OCI-LY1 (cell line): ENCODE results near the gene PFKL.

Experiments
- H2AFZ ChIP-seq: fragments of 200-600 bp; sonication (generic), shearing (Covaris generic); 2 replicates; pipeline ENCODE4 v1.6.0; 2014; ENCODE audit warnings: antibody characterized with exemption, mild to moderate bottlenecking, low read length
- H3F3A ChIP-seq: fragments of 200-600 bp; sonication (generic), shearing (Covaris generic); 2 replicates; pipeline ENCODE4 v1.6.0; 2014; ENCODE audit warnings: mild to moderate bottlenecking, antibody characterized with exemption, low read length, moderate library complexity; ENCODE audit not compliant: insufficient read depth
- H3K27ac ChIP-seq: fragments of 200-600 bp; sonication (generic); 2 replicates; pipeline ENCODE4 v1.5.1; 2014; ENCODE audit warnings: low read length, mixed run types, mild to moderate bottlenecking, low read depth; ENCODE audit not compliant: poor library complexity, severe bottlenecking
- H3K27me3 ChIP-seq: fragments of 200-600 bp; sonication (generic); 2 replicates; pipeline ENCODE4 v1.6.0; 2014; ENCODE audit warnings: antibody characterized with exemption, mild to moderate bottlenecking, low read length, moderate library complexity; ENCODE audit not compliant: insufficient read depth
- H3K36me3 ChIP-seq: fragments of 200-600 bp; sonication (generic); 2 replicates; pipeline ENCODE4 v1.6.1; 2014; ENCODE audit warnings: mild to moderate bottlenecking, antibody characterized with exemption, low read length, moderate library complexity, mixed read lengths; ENCODE audit not compliant: insufficient read depth
- H3K4me1 ChIP-seq: fragments of 200-600 bp; sonication (generic); 2 replicates; pipeline ENCODE4 v1.5.1; 2014; ENCODE audit warnings: mild to moderate bottlenecking, low read length, moderate library complexity; ENCODE audit not compliant: insufficient read depth, severe bottlenecking
- H3K4me2 ChIP-seq: fragments of 200-600 bp; sonication (generic), shearing (Covaris generic); 2 replicates; pipeline ENCODE4 v1.6.1; 2014; ENCODE audit warnings: low read length
- H3K4me3 ChIP-seq: fragments of 200-600 bp; sonication (generic); 2 replicates; pipeline ENCODE4 v1.5.1; 2014; ENCODE audit warnings: low read length, low read depth, mild to moderate bottlenecking, mixed read lengths; ENCODE audit not compliant: poor library complexity, severe bottlenecking
- H3K79me2 ChIP-seq: fragments of 200-600 bp; shearing (Covaris generic); 2 replicates; pipeline ENCODE4 v1.6.1; 2016; ENCODE audit warnings: mixed run types, low read length, mixed read lengths; ENCODE audit not compliant: insufficient read depth
- H3K9ac ChIP-seq: fragments of 200-600 bp; sonication (generic), shearing (Covaris generic); 2 replicates; pipeline ENCODE4 v1.6.1; 2014; ENCODE audit warnings: mild to moderate bottlenecking, low read length, mixed read lengths
- H3K9me2 ChIP-seq: fragments of 200-600 bp; sonication (generic), shearing (Covaris generic); 2 replicates; pipeline ENCODE4 v1.6.1; 2014; ENCODE audit warnings: low read depth, mild to moderate bottlenecking, low read length, mixed read lengths
- H3K9me3 ChIP-seq: fragments of 200-600 bp; shearing (Covaris generic); 2 replicates; pipeline ENCODE4 v1.6.1; 2014; ENCODE audit warnings: low read length, mixed read lengths
- H4K20me1 ChIP-seq: fragments of 200-600 bp; sonication (generic), shearing (Covaris generic); 2 replicates; pipeline ENCODE4 v1.6.0; 2016; ENCODE audit warnings: mild to moderate bottlenecking, low read length; ENCODE audit not compliant: insufficient read depth
- EZH2 ChIP-seq: fragments of 200-600 bp; sonication (generic), shearing (Covaris generic); IDR thresholded peaks from 2 replicates; pipeline ENCODE4 v1.8.0; 2017; ENCODE audit warnings: borderline replicate concordance, mixed run types, mild to moderate bottlenecking, antibody characterized with exemption, low read length, moderate library complexity, mixed read lengths
- TF ChIP-seq, protein P1 (sequence below): fragments of 200-600 bp; sonication (generic), shearing (Covaris generic); IDR thresholded peaks from 2 replicates; pipeline ENCODE4 v1.5.1; 2017; ENCODE audit warnings: mild to moderate bottlenecking, antibody characterized with exemption, low read length, moderate library complexity, mixed read lengths

PFKL gene

DNA sequence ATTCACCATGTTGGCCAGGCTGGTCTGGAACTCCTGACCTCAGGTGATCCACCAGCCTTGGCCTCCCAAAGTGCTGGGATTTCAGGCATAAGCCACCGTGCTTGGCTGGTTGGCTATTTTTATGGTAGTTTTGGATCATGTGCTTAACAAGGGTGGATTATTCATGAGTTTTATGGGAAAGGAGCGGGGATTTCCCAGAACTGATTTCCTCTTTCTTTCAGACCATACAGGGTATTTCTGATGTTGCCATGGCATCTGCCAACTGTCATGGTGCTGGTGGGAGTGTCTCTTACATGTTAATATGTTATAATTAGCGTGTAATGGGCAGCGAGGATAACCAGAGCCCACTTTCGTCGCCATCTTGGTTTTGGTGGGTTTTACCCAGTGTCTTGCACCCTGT is 56.8 kb downstream of the PFKL start:
- Histone ChIP-seq H3K79me2 (no peaks in the 10 kb centered on the region), H3K9ac (no peak overlapping the region), H3K27me3 (no peaks in the 10 kb centered on the region), H3K4me1 (no peaks in the 10 kb centered on the region), H3K4me3 (no peak overlapping the region), H4K20me1 (no peaks in the 10 kb centered on the region), H3K36me3 (no peaks in the 10 kb centered on the region), H3K9me3 (no peaks in the 10 kb centered on the region), H2AFZ (no peak overlapping the region), H3K9me2 (no peaks in the 10 kb centered on the region), H3K27ac (no peak overlapping the region), H3F3A (no peaks in the 10 kb centered on the region), H3K4me2 (no peak overlapping the region)
- TF ChIP-seq, protein P1, sequence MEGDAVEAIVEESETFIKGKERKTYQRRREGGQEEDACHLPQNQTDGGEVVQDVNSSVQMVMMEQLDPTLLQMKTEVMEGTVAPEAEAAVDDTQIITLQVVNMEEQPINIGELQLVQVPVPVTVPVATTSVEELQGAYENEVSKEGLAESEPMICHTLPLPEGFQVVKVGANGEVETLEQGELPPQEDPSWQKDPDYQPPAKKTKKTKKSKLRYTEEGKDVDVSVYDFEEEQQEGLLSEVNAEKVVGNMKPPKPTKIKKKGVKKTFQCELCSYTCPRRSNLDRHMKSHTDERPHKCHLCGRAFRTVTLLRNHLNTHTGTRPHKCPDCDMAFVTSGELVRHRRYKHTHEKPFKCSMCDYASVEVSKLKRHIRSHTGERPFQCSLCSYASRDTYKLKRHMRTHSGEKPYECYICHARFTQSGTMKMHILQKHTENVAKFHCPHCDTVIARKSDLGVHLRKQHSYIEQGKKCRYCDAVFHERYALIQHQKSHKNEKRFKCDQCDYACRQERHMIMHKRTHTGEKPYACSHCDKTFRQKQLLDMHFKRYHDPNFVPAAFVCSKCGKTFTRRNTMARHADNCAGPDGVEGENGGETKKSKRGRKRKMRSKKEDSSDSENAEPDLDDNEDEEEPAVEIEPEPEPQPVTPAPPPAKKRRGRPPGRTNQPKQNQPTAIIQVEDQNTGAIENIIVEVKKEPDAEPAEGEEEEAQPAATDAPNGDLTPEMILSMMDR: no peak
- no peak for TF ChIP-seq EZH2

DNA sequence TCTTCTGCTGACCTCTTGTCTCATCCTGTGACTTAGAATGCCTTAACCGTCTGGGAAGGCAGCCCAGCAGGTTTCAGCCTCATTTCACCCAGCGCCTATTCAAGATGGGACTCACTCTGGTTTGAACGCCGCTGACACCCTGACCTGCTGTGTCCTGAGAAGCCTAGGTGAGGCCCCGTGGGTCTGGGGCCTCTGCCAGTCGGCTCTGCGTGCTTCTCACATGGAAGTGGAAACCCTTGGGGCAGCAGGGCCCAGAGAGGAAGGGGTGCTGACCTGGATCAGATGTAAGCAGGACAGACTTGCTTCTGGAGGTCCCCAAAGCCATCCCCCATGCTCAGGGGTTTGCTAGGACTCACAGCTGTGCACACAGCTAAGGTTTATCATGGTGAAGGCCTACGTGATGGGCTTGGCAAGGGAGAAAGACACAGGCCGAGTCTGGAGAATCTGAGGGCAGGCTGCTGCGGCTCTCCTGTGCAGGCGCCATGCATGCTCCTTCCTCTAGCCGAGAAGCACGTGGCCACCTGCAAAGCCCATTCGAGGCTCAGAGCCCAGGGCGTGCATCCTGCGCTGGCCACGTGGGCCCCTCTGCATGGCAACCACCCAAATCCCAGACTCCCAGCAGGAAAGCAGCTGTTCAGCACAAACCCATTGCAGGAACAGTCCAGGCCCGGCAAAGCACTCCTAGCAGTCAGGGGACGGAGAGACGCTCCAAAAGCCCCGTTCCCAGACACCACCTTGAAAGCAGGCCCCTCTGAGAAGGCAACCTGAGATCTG is 57.4 kb downstream of the PFKL start:
- Histone ChIP-seq H3K4me1 (no peaks in the 10 kb centered on the region), H3K4me2 (no peak overlapping the region), H3K9me2 (no peaks in the 10 kb centered on the region), H4K20me1 (no peaks in the 10 kb centered on the region), H3K27ac (no peak overlapping the region), H3K9me3 (no peaks in the 10 kb centered on the region), H3K79me2 (no peaks in the 10 kb centered on the region), H2AFZ (no peak overlapping the region), H3K36me3 (no peaks in the 10 kb centered on the region), H3F3A (no peaks in the 10 kb centered on the region), H3K4me3 (no peak overlapping the region), H3K27me3 (no peaks in the 10 kb centered on the region), H3K9ac (no peak overlapping the region)
- TF ChIP-seq, protein P1: no peak
- no peak for TF ChIP-seq EZH2

DNA sequence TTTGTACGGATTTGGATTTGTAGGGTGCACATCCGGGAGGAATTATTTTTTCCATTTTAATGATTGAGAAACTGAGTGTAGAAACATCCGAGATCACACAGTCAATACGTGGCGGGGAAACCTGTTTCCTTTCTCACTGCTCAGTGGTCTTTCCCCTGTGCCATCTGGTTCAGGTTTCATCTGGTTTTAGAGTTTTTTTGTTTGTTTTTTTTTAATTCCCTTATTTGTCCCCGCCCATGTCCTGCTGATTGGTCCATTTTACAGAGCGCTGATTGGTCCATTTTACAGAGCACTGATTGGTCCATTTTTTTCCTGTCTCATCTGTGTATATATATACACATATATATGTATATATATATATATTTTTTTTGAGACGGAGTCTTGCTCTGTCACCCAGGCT is 59.5 kb downstream of the PFKL start:
- Histone ChIP-seq H3K9me2 (no peaks in the 10 kb centered on the region), H3K4me3 (no peak overlapping the region), H3K79me2 (no peaks in the 10 kb centered on the region), H3K4me2 (no peak overlapping the region), H3K36me3 (no peaks in the 10 kb centered on the region), H4K20me1 (no peaks in the 10 kb centered on the region), H3K27ac (no peak overlapping the region), H3K27me3 (peaks cover 8% of the 10 kb centered on the region; the same call in 1 of the 2 replicates), H2AFZ (no peak overlapping the region), H3F3A (no peaks in the 10 kb centered on the region), H3K4me1 (no peaks in the 10 kb centered on the region), H3K9ac (no peak overlapping the region), H3K9me3 (no peaks in the 10 kb centered on the region)
- TF ChIP-seq, protein P1: no peak
- TF ChIP-seq EZH2: no peak
